Measurements from ENCODE around the gene CC2D1A.

The CC2D1A gene

DNA sequence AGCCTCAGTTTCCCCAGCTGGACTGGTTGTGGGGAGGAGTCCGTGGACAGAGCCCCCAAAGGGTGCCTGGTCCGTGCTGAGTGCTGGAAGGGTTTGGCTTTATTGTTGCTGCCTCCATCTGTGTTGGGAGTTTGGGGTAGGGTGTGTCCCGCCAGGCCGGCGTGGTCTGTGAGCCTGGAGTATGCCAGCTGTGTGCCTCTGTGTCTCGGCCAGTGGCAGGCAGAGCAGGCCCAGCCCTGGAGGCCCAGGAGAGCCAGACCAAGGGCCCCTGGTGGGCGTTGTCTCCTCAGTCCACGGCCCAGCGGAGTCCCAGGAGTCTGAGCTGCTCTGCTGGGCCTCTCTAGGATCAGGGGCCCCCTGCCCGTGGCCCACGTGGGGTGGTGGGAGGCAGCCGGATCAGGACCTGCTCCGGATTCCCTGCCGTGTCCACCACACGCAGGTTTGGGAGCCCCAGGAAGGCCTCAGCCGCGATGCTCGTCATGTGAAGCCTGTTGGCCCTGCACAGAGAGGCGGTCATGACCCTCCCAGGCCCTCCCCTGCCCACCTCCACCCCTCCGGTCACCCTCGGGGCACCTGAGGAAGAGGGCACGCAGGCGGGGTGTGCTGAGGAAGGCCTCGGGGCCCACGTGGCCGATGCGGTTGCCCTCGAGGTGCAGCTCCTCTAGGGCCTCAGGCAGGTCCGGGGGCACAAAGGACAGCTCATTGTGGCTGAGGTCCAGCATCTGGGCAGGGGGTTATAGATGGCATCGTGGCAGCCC lies 25.6 kb downstream of the CC2D1A start:
- H3K27ac ChIP-seq (replicated peaks), result no peak overlapping the region
- DNase-seq (ENCODE audit: low read depth in 1 of 2, low spot score in 1 of 2), result no peak
- H3K27me3 ChIP-seq (ENCODE audit: insufficient read depth, poor library complexity, severe bottlenecking), result no peaks in the 10 kb centered on the region
- TF ChIP-seq POLR2AphosphoS5 (IDR thresholded peaks at IDR 0.05; ENCODE audit: low read depth) (no peak; the same call in 1 of the 2 replicates), SPI1 (IDR thresholded peaks at IDR 0.05; ENCODE audit: borderline replicate concordance, low read depth) (no peak), GABPA (IDR thresholded peaks at IDR 0.05; ENCODE audit: low read depth) (no peak), REST (IDR thresholded peaks at IDR 0.05; ENCODE audit: insufficient replicate concordance, low read depth) (no peak), CTCF (IDR thresholded peaks at IDR 0.05; ENCODE audit: insufficient read depth, low read length) (no peak)
- H3K4me3 ChIP-seq (replicated peaks; ENCODE audit: insufficient read depth, low read length), result no peak overlapping the region

- DNase-seq (ENCODE audit: low read depth in 1 of 2, low spot score in 1 of 2), result no peak
Observed at GRCh38 chr19:13932149-13932637, 26.2 kb downstream of the CC2D1A start.

GRCh38 chr19:13932911-13933393 lies 27.0 kb downstream of the CC2D1A start:
- DNase-seq (ENCODE audit: low read depth in 1 of 2, low spot score in 1 of 2), result no peak
- no peak overlapping the region for H3K27ac ChIP-seq (replicated peaks)
- TF ChIP-seq REST (IDR thresholded peaks at IDR 0.05; ENCODE audit: insufficient replicate concordance, low read depth) (no peak), GABPA (IDR thresholded peaks at IDR 0.05; ENCODE audit: low read depth) (no peak), CTCF (IDR thresholded peaks at IDR 0.05; ENCODE audit: insufficient read depth, low read length) (no peak), SPI1 (IDR thresholded peaks at IDR 0.05; ENCODE audit: borderline replicate concordance, low read depth) (no peak), POLR2AphosphoS5 (IDR thresholded peaks at IDR 0.05; ENCODE audit: low read depth) (no peak)
- H3K27me3 ChIP-seq (ENCODE audit: insufficient read depth, poor library complexity, severe bottlenecking), result no peaks in the 10 kb centered on the region
- H3K4me3 ChIP-seq (replicated peaks; ENCODE audit: insufficient read depth, low read length), result no peak overlapping the region

More at GRCh38 chr19:13932149-13932637, 26.2 kb downstream of the CC2D1A start:
- no peak overlapping the region for H3K4me3 ChIP-seq (replicated peaks; ENCODE audit: insufficient read depth, low read length)
- H3K27me3 ChIP-seq (ENCODE audit: insufficient read depth, poor library complexity, severe bottlenecking), result no peaks in the 10 kb centered on the region
- TF ChIP-seq GABPA (IDR thresholded peaks at IDR 0.05; ENCODE audit: low read depth) (no peak), POLR2AphosphoS5 (IDR thresholded peaks at IDR 0.05; ENCODE audit: low read depth) (no peak)
- H3K27ac ChIP-seq (replicated peaks), result no peak overlapping the region

GRCh38 chr19:13934785-13935109 lies 28.7 kb downstream of the CC2D1A start:
- no peak for DNase-seq (ENCODE audit: low read depth in 1 of 2, low spot score in 1 of 2)
- no peak for TF ChIP-seq SPI1 (IDR thresholded peaks at IDR 0.05; ENCODE audit: borderline replicate concordance, low read depth)
- no peak for TF ChIP-seq CTCF (IDR thresholded peaks at IDR 0.05; ENCODE audit: insufficient read depth, low read length)
- Histone ChIP-seq H3K4me3 (replicated peaks; ENCODE audit: insufficient read depth, low read length) (no peak overlapping the region), H3K27me3 (ENCODE audit: insufficient read depth, poor library complexity, severe bottlenecking) (no peaks in the 10 kb centered on the region), H3K27ac (replicated peaks) (no peak overlapping the region)
